ENCODE measurements around the gene CEP57.

DNA sequence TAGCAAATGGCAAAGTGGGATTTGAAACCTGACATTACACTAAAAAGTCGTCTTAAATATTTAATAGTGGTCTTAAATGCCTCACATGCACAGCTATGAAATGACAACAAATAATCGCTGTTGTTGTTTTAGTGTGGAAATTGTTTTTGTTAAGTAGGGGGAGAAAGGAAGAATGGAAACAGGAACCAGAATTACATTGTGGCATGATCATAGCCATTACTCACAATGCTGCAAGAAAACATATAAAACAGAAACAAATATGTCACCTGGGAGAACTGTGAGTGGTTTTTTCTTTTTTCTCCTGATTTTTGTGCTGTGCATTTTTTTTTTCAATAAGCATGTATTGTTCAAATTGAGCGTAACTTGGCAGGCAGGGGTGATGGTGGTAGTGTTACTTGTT is 23.6 kb upstream of the CEP57 start:
- TF ChIP-seq, protein P1, sequence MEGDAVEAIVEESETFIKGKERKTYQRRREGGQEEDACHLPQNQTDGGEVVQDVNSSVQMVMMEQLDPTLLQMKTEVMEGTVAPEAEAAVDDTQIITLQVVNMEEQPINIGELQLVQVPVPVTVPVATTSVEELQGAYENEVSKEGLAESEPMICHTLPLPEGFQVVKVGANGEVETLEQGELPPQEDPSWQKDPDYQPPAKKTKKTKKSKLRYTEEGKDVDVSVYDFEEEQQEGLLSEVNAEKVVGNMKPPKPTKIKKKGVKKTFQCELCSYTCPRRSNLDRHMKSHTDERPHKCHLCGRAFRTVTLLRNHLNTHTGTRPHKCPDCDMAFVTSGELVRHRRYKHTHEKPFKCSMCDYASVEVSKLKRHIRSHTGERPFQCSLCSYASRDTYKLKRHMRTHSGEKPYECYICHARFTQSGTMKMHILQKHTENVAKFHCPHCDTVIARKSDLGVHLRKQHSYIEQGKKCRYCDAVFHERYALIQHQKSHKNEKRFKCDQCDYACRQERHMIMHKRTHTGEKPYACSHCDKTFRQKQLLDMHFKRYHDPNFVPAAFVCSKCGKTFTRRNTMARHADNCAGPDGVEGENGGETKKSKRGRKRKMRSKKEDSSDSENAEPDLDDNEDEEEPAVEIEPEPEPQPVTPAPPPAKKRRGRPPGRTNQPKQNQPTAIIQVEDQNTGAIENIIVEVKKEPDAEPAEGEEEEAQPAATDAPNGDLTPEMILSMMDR (IDR thresholded peaks at IDR 0.05 in 4 of 5, conservative IDR thresholded peaks at IDR 0.05 in 1 of 5) = no peak
- no peak for TF ChIP-seq POLR2A (IDR thresholded peaks at IDR 0.05)
